GM13976 (cell line): ENCODE results near the gene JAM3.
A peak's percentile ranks its signal among the peaks of the same experiment; 100 is the strongest.

Source experiments
- DNase-seq: peaks from one replicate; pipeline ENCODE4 v3.0.0; 2012; ENCODE audit warnings: low spot score
- in situ Hi-C: fragments of 300-500 bp; cut with MboI; formaldehyde crosslinking; loops from one replicate; pipeline ENCODE4 v1.12.0; 2022; ENCODE audit warnings: low sequenced_read_pairs, mixed read lengths, inconsistent platforms; ENCODE audit not compliant: unreplicated experiment
- TF ChIP-seq, protein P1 (sequence below): IDR thresholded peaks from 2 replicates; pipeline ENCODE4 v1.5.1; 2012; ENCODE audit warnings: borderline replicate concordance, mild to moderate bottlenecking; ENCODE audit not compliant: insufficient read depth; ENCODE audit errors: extremely low read depth, missing control alignments, control extremely low read depth

JAM3 gene

DNA sequence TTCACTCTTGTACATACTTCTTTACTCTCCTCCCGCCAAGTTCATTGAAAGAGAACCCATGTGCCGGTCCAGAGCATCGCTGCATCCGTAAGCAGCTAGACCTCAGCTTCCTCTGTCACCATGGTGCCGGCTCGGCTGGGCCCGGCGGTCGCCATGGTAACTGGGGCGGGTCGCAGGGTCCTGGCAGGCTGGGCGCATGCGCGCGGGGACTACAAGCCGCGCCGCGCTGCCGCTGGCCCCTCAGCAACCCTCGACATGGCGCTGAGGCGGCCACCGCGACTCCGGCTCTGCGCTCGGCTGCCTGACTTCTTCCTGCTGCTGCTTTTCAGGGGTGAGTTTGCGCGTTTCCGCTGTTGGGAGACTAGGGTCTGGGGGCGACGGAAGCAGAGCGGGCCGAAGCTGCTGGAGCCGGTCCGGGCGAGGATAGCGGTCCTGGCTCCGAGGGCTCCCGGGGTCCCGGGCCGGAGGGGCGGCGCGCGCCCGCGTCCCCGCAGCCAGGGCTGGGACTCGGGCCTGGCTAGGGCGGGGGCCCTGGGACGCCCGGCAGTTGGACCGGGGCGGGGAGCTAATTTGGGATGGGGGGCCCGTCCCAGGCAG, at the start of gene JAM3:
JAM3 (plus strand) TSS at position 244 of the 597 bp plus-strand sequence; CDS start at position 256, 12 bp downstream.
- DNase-seq = peak; percentile 96
- TF ChIP-seq, protein P1, sequence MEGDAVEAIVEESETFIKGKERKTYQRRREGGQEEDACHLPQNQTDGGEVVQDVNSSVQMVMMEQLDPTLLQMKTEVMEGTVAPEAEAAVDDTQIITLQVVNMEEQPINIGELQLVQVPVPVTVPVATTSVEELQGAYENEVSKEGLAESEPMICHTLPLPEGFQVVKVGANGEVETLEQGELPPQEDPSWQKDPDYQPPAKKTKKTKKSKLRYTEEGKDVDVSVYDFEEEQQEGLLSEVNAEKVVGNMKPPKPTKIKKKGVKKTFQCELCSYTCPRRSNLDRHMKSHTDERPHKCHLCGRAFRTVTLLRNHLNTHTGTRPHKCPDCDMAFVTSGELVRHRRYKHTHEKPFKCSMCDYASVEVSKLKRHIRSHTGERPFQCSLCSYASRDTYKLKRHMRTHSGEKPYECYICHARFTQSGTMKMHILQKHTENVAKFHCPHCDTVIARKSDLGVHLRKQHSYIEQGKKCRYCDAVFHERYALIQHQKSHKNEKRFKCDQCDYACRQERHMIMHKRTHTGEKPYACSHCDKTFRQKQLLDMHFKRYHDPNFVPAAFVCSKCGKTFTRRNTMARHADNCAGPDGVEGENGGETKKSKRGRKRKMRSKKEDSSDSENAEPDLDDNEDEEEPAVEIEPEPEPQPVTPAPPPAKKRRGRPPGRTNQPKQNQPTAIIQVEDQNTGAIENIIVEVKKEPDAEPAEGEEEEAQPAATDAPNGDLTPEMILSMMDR = no peak
- in situ Hi-C loops = no loop called here

DNA sequence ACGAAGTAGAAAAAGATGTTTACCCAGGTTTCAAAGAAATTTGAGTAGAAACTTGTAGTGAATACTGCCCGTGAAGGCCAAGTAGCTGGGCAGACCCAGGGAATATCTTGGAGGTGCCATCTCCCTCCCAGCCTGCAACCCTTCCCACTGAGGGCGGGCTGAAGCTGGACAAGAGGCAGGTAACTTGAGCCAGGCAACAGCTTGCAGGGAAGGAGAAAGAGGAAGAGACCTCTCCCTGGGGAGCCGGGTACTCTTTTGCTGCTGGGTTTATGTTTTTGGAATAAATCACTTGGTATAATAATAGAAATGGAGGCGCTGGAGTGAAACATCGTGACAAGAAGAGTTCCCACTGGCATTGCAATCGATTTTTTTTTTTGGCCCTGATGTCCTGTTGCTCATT, 49.4 kb upstream of the JAM3 start:
- DNase-seq = no peak
- TF ChIP-seq, protein P1 = no peak
- in situ Hi-C loops = no loop called here

DNA sequence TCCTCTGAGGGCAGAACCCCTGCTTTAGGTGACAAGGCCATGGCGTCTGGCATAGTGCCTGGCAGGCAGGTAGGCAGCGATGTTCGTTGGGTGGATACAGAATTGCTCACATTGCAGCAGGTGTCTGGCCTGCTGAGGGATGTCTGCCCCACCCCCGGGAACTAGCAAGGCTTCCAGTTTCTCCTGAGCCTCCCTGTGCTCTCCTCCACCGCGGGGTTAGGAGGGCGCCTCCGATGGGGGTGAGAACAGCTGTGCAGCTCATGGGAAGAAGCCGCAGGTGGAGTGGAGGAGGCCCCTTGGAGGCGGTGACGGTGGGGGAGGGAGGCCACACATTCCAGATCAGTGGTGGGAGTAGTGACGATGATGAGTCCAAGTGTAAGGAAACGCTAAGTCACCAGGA, 48.3 kb upstream of the JAM3 start:
- in situ Hi-C loops = no loop called here
- no peak for DNase-seq
- TF ChIP-seq, protein P1 = no peak

DNA sequence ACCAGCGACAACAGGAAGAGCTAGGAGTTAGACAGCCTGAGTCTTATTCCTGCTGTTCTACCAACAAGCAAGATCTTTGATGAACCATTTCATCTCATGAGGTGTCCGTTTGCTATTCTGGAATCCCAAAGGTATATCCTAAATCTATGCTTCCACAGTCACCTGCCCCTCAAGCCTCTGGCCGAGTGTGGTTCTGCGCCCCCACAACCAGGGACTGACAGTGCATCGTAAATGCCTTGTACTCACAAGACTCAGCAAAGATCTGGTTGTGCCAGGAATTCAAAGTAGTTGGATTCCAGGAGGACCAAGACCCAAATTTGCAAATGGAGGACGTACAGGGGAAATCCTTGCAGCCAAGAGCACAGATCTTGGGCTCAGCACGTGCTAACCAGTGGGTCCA, 47.5 kb upstream of the JAM3 start:
- no peak for DNase-seq
- TF ChIP-seq, protein P1 = no peak

DNA sequence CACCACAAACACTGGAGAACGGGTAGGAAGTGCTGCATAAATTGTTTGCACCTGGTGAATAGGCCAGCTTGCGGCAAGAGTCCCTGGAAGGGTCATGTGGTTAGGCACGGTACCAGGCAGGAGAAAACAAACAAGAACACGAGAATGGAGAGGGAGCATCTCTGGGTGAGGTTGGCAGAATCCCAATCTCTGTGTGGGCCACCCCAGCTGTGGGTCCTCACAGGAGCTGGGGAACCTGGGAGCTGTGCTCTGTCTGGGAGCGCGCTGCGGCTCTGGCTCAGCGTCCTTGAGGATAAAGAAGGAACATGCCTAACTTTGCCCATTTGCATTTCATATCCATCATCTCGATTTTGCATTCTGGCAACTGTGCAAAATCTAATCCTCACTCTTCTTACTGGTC, 46.1 kb upstream of the JAM3 start:
- TF ChIP-seq, protein P1 = no peak
- DNase-seq = no peak
- in situ Hi-C loops = no loop called here

More for the DNA sequence above, 47.5 kb upstream of the JAM3 start:
- in situ Hi-C loops = no loop called here

DNA sequence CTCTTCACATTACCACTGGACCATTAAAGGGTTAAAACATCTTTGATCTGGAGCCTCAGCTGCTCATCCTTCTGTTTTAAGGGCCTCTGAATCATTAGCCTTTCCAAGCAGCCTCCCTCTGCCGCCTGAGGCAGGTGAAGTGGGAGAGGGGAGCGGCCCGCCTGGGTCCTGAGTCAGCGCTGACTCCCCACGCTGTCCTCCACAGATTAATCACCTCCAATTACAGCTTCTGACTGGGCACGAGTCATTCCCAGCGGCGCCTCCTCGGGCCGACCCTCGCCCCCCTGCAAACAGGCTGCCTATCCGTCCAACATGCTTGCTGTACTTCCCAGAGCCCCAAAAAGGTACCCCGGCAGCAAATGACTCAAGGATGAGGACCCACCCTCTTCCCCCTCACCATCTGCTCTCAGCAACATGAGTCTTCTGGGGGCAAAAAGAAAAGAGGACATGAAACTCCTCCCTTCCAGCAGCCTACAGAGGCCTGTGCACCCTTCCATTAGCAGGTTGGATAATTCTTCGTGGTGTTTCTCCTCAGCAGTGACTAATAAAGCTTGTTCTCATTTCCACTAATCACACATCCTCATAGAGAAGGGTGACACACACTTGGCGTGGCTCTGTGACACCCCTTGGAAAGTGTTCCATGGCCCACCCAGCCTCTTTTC, 44.3 kb upstream of the JAM3 start:
- TF ChIP-seq, protein P1 = no peak
- in situ Hi-C loops = no loop called here
- no peak for DNase-seq
